HG03066 (cell line): ENCODE data around the gene MTARC1.

Source experiments
- ATAC-seq: cut with Tn5 transposase; IDR thresholded peaks from one replicate; pipeline ENCODE4 v1.9.1; 2021; ENCODE audit warnings: low read depth; ENCODE audit not compliant: unreplicated experiment

Gene MTARC1

DNA sequence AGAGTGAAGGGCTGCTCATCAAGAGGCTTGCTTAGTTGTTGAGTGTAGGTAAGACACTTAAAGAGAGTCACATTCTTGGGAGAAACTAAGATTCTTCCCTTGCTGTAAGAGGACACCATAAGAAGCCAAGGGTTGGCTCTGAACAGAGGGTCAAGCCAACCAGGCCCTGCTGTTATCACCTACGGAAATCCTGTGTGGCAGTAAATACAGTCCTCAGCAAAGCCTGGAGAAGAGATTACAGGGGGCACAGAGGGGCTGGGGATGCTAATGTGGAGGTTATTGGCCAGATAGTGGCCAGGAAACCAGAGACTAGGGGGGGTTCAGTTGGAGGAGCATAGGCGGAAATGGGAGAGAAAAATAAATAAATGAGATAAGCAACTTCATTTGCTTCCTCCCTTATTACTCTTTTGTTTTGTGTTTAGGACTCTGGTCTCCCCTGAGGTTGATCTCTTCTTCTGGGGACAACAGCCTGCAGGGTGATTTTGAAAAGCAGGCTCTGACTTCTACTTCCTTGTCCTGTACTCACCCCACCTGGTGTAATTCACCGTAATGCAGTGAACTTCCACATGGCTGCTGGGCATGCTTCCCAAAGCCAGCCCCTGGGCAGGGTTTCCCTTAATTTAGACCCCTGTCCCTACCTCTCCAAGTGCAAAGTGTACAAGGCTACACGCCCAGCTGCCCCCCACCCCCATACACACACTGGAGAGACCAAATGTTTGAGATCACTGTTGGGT lies 40.9 kb downstream of the MTARC1 start:
- no peak for ATAC-seq

DNA sequence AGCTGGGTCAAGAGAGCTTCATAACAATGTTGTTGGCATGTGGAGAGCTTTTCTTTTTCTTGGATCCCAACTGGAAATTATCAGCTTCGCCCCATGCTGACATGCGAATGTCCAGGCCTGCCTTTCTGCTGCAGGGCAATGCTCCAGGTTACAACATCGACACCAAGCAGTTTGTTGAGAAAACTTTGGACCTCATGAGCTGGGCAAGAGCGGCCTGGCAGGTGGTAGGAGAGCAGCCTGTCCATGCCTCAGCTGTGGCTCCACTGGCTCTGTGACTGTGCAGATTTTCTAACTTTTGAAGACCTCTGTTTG lies 41.4 kb downstream of the MTARC1 start:
- no peak for ATAC-seq

- ATAC-seq: no peak
Observed at GRCh38 chr1:220828950-220829586, 42.4 kb downstream of the MTARC1 start.

GRCh38 chr1:220833436-220833835 lies 46.7 kb downstream of the MTARC1 start:
- ATAC-seq: no peak

GRCh38 chr1:220834155-220834870 lies 47.6 kb downstream of the MTARC1 start:
- ATAC-seq: no peak
